ENCODE data around the gene DPYD. TPM values are rescaled to one million over a fixed set of nuclear protein-coding genes. Genes with fewer than 3 reads are reported as not detected.

The DPYD gene
- total RNA-seq, 2 donors from 2014 or later = 4.9 to 11.7 TPM

DNA sequence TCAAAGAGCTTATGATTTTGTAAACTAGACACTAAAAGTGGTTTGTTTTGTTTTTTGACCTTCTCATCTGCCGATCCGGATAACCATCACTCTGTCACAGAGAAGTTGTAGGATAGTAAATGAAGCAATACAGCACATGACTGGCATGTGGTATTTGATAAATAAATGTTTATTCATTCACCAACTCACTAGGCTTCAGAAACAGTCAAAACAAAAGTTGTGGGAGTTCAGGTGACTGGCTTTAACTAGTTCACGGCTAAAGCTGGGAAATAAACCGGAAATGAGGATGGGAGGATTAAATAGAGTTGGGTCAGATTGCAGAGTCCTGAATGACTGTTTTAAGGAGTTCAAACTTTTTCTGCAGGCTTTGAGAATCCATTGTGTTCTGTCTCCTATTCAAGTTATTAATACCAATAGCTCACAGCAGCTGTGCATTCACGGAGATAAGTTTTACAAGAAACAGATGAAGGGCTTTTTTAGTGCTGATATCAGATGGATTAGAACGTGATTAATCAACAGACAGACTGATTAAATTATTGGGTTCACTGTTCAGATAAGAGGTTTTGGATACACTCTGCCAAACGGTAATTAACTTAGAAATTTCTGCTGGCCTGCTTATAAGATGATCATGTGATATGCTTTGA is 463.3 kb downstream of the DPYD start:
- Histone ChIP-seq H3K4me3 (no peak overlapping the region), H3K4me1 (no peaks in the 10 kb centered on the region), H3K27me3 (no peaks in the 10 kb centered on the region), H3K9me3 (no peaks in the 10 kb centered on the region), H3K36me3 (no peaks in the 10 kb centered on the region), H3K27ac (no peak overlapping the region), H3K9ac (ENCODE audit: low read depth in 2 of 2, low read length in 2 of 2) (no peak overlapping the region)
- DNase-seq = no peak
- intact Hi-C loops (cut with DNase I) = no loop called here
- TF ChIP-seq, protein P1, sequence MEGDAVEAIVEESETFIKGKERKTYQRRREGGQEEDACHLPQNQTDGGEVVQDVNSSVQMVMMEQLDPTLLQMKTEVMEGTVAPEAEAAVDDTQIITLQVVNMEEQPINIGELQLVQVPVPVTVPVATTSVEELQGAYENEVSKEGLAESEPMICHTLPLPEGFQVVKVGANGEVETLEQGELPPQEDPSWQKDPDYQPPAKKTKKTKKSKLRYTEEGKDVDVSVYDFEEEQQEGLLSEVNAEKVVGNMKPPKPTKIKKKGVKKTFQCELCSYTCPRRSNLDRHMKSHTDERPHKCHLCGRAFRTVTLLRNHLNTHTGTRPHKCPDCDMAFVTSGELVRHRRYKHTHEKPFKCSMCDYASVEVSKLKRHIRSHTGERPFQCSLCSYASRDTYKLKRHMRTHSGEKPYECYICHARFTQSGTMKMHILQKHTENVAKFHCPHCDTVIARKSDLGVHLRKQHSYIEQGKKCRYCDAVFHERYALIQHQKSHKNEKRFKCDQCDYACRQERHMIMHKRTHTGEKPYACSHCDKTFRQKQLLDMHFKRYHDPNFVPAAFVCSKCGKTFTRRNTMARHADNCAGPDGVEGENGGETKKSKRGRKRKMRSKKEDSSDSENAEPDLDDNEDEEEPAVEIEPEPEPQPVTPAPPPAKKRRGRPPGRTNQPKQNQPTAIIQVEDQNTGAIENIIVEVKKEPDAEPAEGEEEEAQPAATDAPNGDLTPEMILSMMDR (IDR thresholded peaks at IDR 0.05) = no peak

- no peak for DNase-seq
- no peaks in the 10 kb centered on the region for H3K36me3 ChIP-seq
- H3K9ac ChIP-seq (ENCODE audit: low read depth in 2 of 2, low read length in 2 of 2) = no peak overlapping the region
- H3K27ac ChIP-seq = no peak overlapping the region
- TF ChIP-seq, protein P1 (IDR thresholded peaks at IDR 0.05) = no peak
- H3K27me3 ChIP-seq = no peaks in the 10 kb centered on the region
- H3K4me1 ChIP-seq = no peaks in the 10 kb centered on the region
- H3K9me3 ChIP-seq = no peaks in the 10 kb centered on the region
- no peak overlapping the region for H3K4me3 ChIP-seq
- intact Hi-C loops (cut with DNase I) = no loop called here
These were observed 468.9 kb downstream of the DPYD start for GRCh38 chr1:97451944-97452343.

- Histone ChIP-seq H3K4me1 (no peaks in the 10 kb centered on the region), H3K9ac (ENCODE audit: low read depth in 2 of 2, low read length in 2 of 2) (no peak overlapping the region), H3K27me3 (no peaks in the 10 kb centered on the region), H3K36me3 (no peaks in the 10 kb centered on the region), H3K4me3 (no peak overlapping the region), H3K9me3 (no peaks in the 10 kb centered on the region), H3K27ac (no peak overlapping the region)
- TF ChIP-seq, protein P1 (IDR thresholded peaks at IDR 0.05) = no peak
- intact Hi-C loops (cut with DNase I) = no loop called here
- no peak for DNase-seq
These were observed 469.6 kb downstream of the DPYD start for GRCh38 chr1:97451046-97451826.

DNA sequence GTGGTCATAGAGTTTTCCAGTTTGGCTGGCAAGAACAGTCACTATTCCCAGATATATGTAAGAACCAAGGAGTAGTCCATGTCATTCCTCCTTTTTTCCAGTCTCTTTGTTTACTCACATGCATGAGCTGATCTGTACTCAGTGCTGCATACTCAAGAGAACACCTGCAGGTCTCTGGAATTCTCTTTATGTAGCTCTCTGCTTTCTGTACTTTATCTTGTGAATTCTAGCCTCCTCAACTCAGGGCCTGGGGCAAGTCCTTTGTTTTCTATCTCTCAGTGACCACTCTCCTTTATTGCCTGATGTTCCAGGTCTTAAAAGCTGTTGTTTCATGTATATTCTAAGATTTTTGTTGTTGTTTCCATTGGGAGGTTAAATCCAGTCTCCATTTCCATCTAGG is 478.9 kb downstream of the DPYD start:
- Histone ChIP-seq H3K4me3 (no peak overlapping the region), H3K36me3 (no peaks in the 10 kb centered on the region), H3K27me3 (no peaks in the 10 kb centered on the region), H3K27ac (no peak overlapping the region), H3K4me1 (no peaks in the 10 kb centered on the region), H3K9me3 (no peaks in the 10 kb centered on the region), H3K9ac (ENCODE audit: low read depth in 2 of 2, low read length in 2 of 2) (no peak overlapping the region)
- DNase-seq = no peak
- TF ChIP-seq, protein P1 (IDR thresholded peaks at IDR 0.05) = no peak
- intact Hi-C loops (cut with DNase I) = no loop called here

GRCh38 chr1:97433824-97434177 is 487.0 kb downstream of the DPYD start:
- no peak for DNase-seq
- Histone ChIP-seq H3K36me3 (no peaks in the 10 kb centered on the region), H3K9me3 (no peaks in the 10 kb centered on the region), H3K4me1 (no peaks in the 10 kb centered on the region), H3K4me3 (no peak overlapping the region), H3K27me3 (no peaks in the 10 kb centered on the region), H3K27ac (no peak overlapping the region), H3K9ac (ENCODE audit: low read depth in 2 of 2, low read length in 2 of 2) (no peak overlapping the region)
- TF ChIP-seq, protein P1 (IDR thresholded peaks at IDR 0.05) = no peak
- intact Hi-C loops (cut with DNase I) = no loop called here

All from colonic mucosa (tissue), 4 donors.